Germinal center (tissue), 1 donor: ENCODE results near the gene C19orf44.
"Not testable (repeated sequence)": the region's sequence is repeated elsewhere in the genome, so short reads cannot be mapped to it uniquely, and the experiment has no call there.

Experiments
- DNase-seq: peaks from one replicate; pipeline ENCODE4 v3.0.0; 2012; ENCODE audit warnings: mixed read lengths, low spot score

Gene C19orf44

GRCh38 chr19:16495982-16496612 lies at the start of gene C19orf44, which contains the start of gene CALR3:
Gene C19orf44, plus strand, starts transcription at chr19:16496394. Its CDS starts 4,399 bp downstream, at chr19:16500793.
Gene CALR3, minus strand, starts transcription at chr19:16496167. Its CDS starts 38 bp downstream, at chr19:16496129.
- DNase-seq, result peak; percentile 97

GRCh38 chr19:16446724-16447368 lies 49.3 kb upstream of the C19orf44 start:
- peak; percentile 66 for DNase-seq

- DNase-seq, result not testable (repeated sequence)
Measured at GRCh38 chr19:16448872-16449271, 47.3 kb upstream of the C19orf44 start.

GRCh38 chr19:16449330-16449961 lies 46.7 kb upstream of the C19orf44 start:
- DNase-seq, result peak; percentile 46

- no peak for DNase-seq
Measured at GRCh38 chr19:16452325-16452724, 43.9 kb upstream of the C19orf44 start.

- no peak for DNase-seq
Measured at GRCh38 chr19:16454351-16454918, 41.8 kb upstream of the C19orf44 start.

GRCh38 chr19:16455489-16455888 lies 40.7 kb upstream of the C19orf44 start:
- DNase-seq, result no peak

GRCh38 chr19:16456652-16457194 lies 39.5 kb upstream of the C19orf44 start:
- no peak for DNase-seq

- DNase-seq, result no peak
Measured at GRCh38 chr19:16457195-16457953, 38.8 kb upstream of the C19orf44 start.

GRCh38 chr19:16457954-16458331 lies 38.3 kb upstream of the C19orf44 start:
- DNase-seq, result no peak

- DNase-seq, result no peak
Measured at GRCh38 chr19:16458391-16459341, 37.5 kb upstream of the C19orf44 start.

- no peak for DNase-seq
Measured at GRCh38 chr19:16459680-16460079, 36.5 kb upstream of the C19orf44 start.

GRCh38 chr19:16460454-16460853 lies 35.7 kb upstream of the C19orf44 start:
- no peak for DNase-seq

GRCh38 chr19:16461630-16462051 lies 34.6 kb upstream of the C19orf44 start:
- DNase-seq, result no peak

- no peak for DNase-seq
Measured at GRCh38 chr19:16462757-16463250, 33.4 kb upstream of the C19orf44 start.

GRCh38 chr19:16463341-16463990 lies 32.7 kb upstream of the C19orf44 start:
- DNase-seq, result no peak

GRCh38 chr19:16463991-16464575 lies 32.1 kb upstream of the C19orf44 start:
- DNase-seq, result no peak

- DNase-seq, result no peak
Measured at GRCh38 chr19:16465239-16465638, 31.0 kb upstream of the C19orf44 start.

GRCh38 chr19:16466802-16467427 lies 29.3 kb upstream of the C19orf44 start:
- not testable (repeated sequence) for DNase-seq
